ENCODE measurements around the gene ESYT2. TPM values are rescaled to one million over a fixed set of nuclear protein-coding genes. Genes with fewer than 3 reads are reported as not detected.
A peak's percentile ranks its signal among the peaks of the same experiment; 100 is the strongest.

ESYT2 gene
- total RNA-seq, 1 experiment from 2014 or later, result 37.5 TPM

GRCh38 chr7:158820656-158821055, 8.7 kb downstream of the ESYT2 start:
- H3K9me3 ChIP-seq (ENCODE audit: low read depth, low read length, poor library complexity, severe bottlenecking), result no peaks in the 10 kb centered on the region
- H3K4me1 ChIP-seq (ENCODE audit: insufficient read depth, low read length, poor library complexity, severe bottlenecking), result peaks cover 48% of the 10 kb centered on the region
- no TSS peak for BruUV-seq (replicated peaks)
- no peaks in the 10 kb centered on the region for H3K36me3 ChIP-seq (ENCODE audit: insufficient read depth, low read length, poor library complexity, severe bottlenecking)
- ChIA-PET CTCF (no interaction called here), POLR2A (ENCODE audit: low non-redundant PET) (no interaction called here)
- DNase-seq (ENCODE audit: low spot score), result no peak
- no peaks in the 10 kb centered on the region for H3K27me3 ChIP-seq (replicated peaks; ENCODE audit: insufficient read depth, low read depth, low read length, poor library complexity)
- no peak overlapping the region for H3K4me3 ChIP-seq (ENCODE audit: low read depth, low read length, poor library complexity, severe bottlenecking)
- H3K27ac ChIP-seq (ENCODE audit: low read depth, low read length, poor library complexity, severe bottlenecking), result no peak overlapping the region
- TF ChIP-seq EZH2 (IDR thresholded peaks at IDR 0.05; ENCODE audit: borderline replicate concordance, low read depth, low read length, poor library complexity, severe bottlenecking) (no peak), CTCF (conservative IDR thresholded peaks at IDR 0.05; ENCODE audit: low read depth, low read length) (no peak)
- intact Hi-C loops (cut with micrococcal nuclease; ENCODE audit: unreplicated experiment), result no loop called here

GRCh38 chr7:158819571-158820203, 9.6 kb downstream of the ESYT2 start:
- BruUV-seq (replicated peaks), result no TSS peak
- DNase-seq (ENCODE audit: low spot score), result no peak
- CTCF ChIA-PET, result no interaction called here
- H3K4me3 ChIP-seq (ENCODE audit: low read depth, low read length, poor library complexity, severe bottlenecking), result no peak overlapping the region
- H3K9me3 ChIP-seq (ENCODE audit: low read depth, low read length, poor library complexity, severe bottlenecking), result no peaks in the 10 kb centered on the region
- peaks cover 56% of the 10 kb centered on the region for H3K4me1 ChIP-seq (ENCODE audit: insufficient read depth, low read length, poor library complexity, severe bottlenecking)
- no peaks in the 10 kb centered on the region for H3K27me3 ChIP-seq (replicated peaks; ENCODE audit: insufficient read depth, low read depth, low read length, poor library complexity)
- POLR2A ChIA-PET (ENCODE audit: low non-redundant PET), result no interaction called here
- intact Hi-C loops (cut with micrococcal nuclease; ENCODE audit: unreplicated experiment), result no loop called here
- no peaks in the 10 kb centered on the region for H3K36me3 ChIP-seq (ENCODE audit: insufficient read depth, low read length, poor library complexity, severe bottlenecking)
- no peak for TF ChIP-seq EZH2 (IDR thresholded peaks at IDR 0.05; ENCODE audit: borderline replicate concordance, low read depth, low read length, poor library complexity, severe bottlenecking)
- no peak for TF ChIP-seq CTCF (conservative IDR thresholded peaks at IDR 0.05; ENCODE audit: low read depth, low read length)
- no peak overlapping the region for H3K27ac ChIP-seq (ENCODE audit: low read depth, low read length, poor library complexity, severe bottlenecking)

GRCh38 chr7:158818325-158819213, 10.7 kb downstream of the ESYT2 start:
- ChIA-PET POLR2A (ENCODE audit: low non-redundant PET) (no interaction called here), CTCF (no interaction called here)
- Histone ChIP-seq H3K27me3 (replicated peaks; ENCODE audit: insufficient read depth, low read depth, low read length, poor library complexity) (no peaks in the 10 kb centered on the region), H3K9me3 (ENCODE audit: low read depth, low read length, poor library complexity, severe bottlenecking) (no peaks in the 10 kb centered on the region), H3K27ac (ENCODE audit: low read depth, low read length, poor library complexity, severe bottlenecking) (peak overlapping the region; percentile 60), H3K4me3 (ENCODE audit: low read depth, low read length, poor library complexity, severe bottlenecking) (no peak overlapping the region), H3K36me3 (ENCODE audit: insufficient read depth, low read length, poor library complexity, severe bottlenecking) (no peaks in the 10 kb centered on the region), H3K4me1 (ENCODE audit: insufficient read depth, low read length, poor library complexity, severe bottlenecking) (peaks cover 60% of the 10 kb centered on the region)
- BruUV-seq (replicated peaks), result no TSS peak
- TF ChIP-seq CTCF (conservative IDR thresholded peaks at IDR 0.05; ENCODE audit: low read depth, low read length), result no peak
- no peak for TF ChIP-seq EZH2 (IDR thresholded peaks at IDR 0.05; ENCODE audit: borderline replicate concordance, low read depth, low read length, poor library complexity, severe bottlenecking)
- intact Hi-C loops (cut with micrococcal nuclease; ENCODE audit: unreplicated experiment), result no loop called here
- no peak for DNase-seq (ENCODE audit: low spot score)

All from A673 (cell line).